K562 (cell line): Measurements from ENCODE around the gene RAMP2. TPM values are rescaled to one million over a fixed set of nuclear protein-coding genes. Genes with fewer than 3 reads are reported as not detected.

Experiments
- ARID2 ChIP-seq: fragments of 450-650 bp; IDR thresholded peaks from 2 replicates; pipeline ENCODE4 v1.6.1; 2017; ENCODE audit warnings: antibody characterized with exemption, mild to moderate bottlenecking
- CCNT2 ChIP-seq: IDR thresholded peaks from 2 replicates; pipeline ENCODE4 v1.6.1; 2011; ENCODE audit warnings: borderline replicate concordance, low read depth, mild to moderate bottlenecking, moderate library complexity, mixed read lengths, low read length; ENCODE audit not compliant: insufficient read length; ENCODE audit errors: extremely low read depth
- DACH1 ChIP-seq: fragments of 450-650 bp; IDR thresholded peaks from 2 replicates; pipeline ENCODE4 v1.6.1; 2018; ENCODE audit not compliant: partially characterized antibody
- EP300 ChIP-seq: IDR thresholded peaks from 2 replicates; pipeline ENCODE4 v1.6.1; 2012; ENCODE audit warnings: low read length, improper control_type of control experiment
- FIP1L1 ChIP-seq: fragments of 200-400 bp; formaldehyde crosslinking; IDR thresholded peaks from 2 replicates; pipeline ENCODE4 v1.6.1; 2018; ENCODE audit warnings: mild to moderate bottlenecking, low read depth, low read length; ENCODE audit not compliant: poor library complexity, severe bottlenecking
- GABPB2 ChIP-seq: fragments of 250-450 bp; sonication (Bioruptor Pico); conservative IDR thresholded peaks from 2 replicates; pipeline ENCODE4 v1.5.1; 2021; ENCODE audit warnings: mild to moderate bottlenecking
- JUN ChIP-seq, 2 experiments: sonication (generic) in 1 of 2; formaldehyde crosslinking in 1 of 2; IDR thresholded peaks; 2 replicates each; pipeline versions ENCODE4 v1.6.1 to v1.8.0; 2012 to 2022; ENCODE audit warnings: borderline replicate concordance in 2 of 2, mild to moderate bottlenecking in 2 of 2, improper control_type of control experiment in 1 of 2, low read depth in 1 of 2, low read length in 1 of 2, missing genetic modification reagents in 1 of 2
- MEF2A ChIP-seq: IDR thresholded peaks from 2 replicates; pipeline ENCODE4 v1.6.1; 2011; ENCODE audit warnings: low read depth, mild to moderate bottlenecking, low read length, moderate library complexity; ENCODE audit not compliant: control insufficient read depth
- MEIS2 ChIP-seq: fragments of 450-650 bp; IDR thresholded peaks from 2 replicates; pipeline ENCODE4 v1.6.1; 2014; ENCODE audit warnings: mild to moderate bottlenecking; ENCODE audit not compliant: partially characterized antibody
- NELFE ChIP-seq: IDR thresholded peaks from 2 replicates; pipeline ENCODE4 v1.6.1; 2011; ENCODE audit warnings: mild to moderate bottlenecking; ENCODE audit not compliant: insufficient read depth, insufficient read length
- PPARD ChIP-seq: fragments of 250-450 bp; sonication (Bioruptor Pico); IDR thresholded peaks from 2 replicates; pipeline ENCODE4 v1.8.0; 2022; ENCODE audit warnings: inconsistent platforms, mild to moderate bottlenecking, moderate library complexity
- ZNF23 ChIP-seq: fragments of 250-450 bp; sonication (Bioruptor Pico); IDR thresholded peaks from 2 replicates; pipeline ENCODE4 v1.4.0; 2020; ENCODE audit warnings: mild to moderate bottlenecking
- ZNF347 ChIP-seq: fragments of 450-650 bp; formaldehyde crosslinking; IDR thresholded peaks from 2 replicates; pipeline ENCODE4 v1.4.0; 2020; ENCODE audit warnings: low read depth, mild to moderate bottlenecking, moderate library complexity
- ZNF57 ChIP-seq: fragments of 450-650 bp; formaldehyde crosslinking; IDR thresholded peaks from 2 replicates; pipeline ENCODE4 v1.4.0; 2020; ENCODE audit warnings: mild to moderate bottlenecking, moderate library complexity
- ZSCAN29 ChIP-seq: fragments of 450-650 bp; IDR thresholded peaks from 2 replicates; pipeline ENCODE4 v1.6.1; 2017
- polyA plus RNA-seq, 8 experiments: library from polyadenylated mRNA; depleted of rRNA in 4 of 8; stranded (reverse) in 5 of 8; unstranded in 3 of 8; fragments of >200 nt; fragmentation: Nextera tagmentation in 2 of 8; fragmentation: Illumina TruSeq in 1 of 8; extraction: Ambion mirVana in 2 of 8; extraction: Trizol in 1 of 8; gene quantifications; 2 replicates each; pipeline versions ENCODE4 v1.2.1 to v1.2.3, GENCODE V29; 2011 to 2014; ENCODE audit warnings: inconsistent platforms in 1 of 8, missing spikeins in 1 of 8
- total RNA-seq, 7 experiments: library from RNA; depleted of rRNA in 6 of 7; stranded (reverse); fragments of >200 nt in 6 of 7; fragmentation: Illumina TruSeq in 2 of 7; extraction: Trizol in 2 of 7; gene quantifications; 2 replicates each; pipeline versions ENCODE4 v1.2.1 to v1.2.3, GENCODE V29; 2011 to 2021; ENCODE audit warnings: low replicate concordance in 1 of 7
- TF ChIP-seq, protein P1 (sequence below), 2 experiments: IDR thresholded peaks; 2 replicates each; pipeline ENCODE4 v1.6.1; 2011; ENCODE audit warnings: borderline replicate concordance in 1 of 2, control low read depth in 1 of 2, low read depth in 1 of 2, low read length in 1 of 2, mild to moderate bottlenecking in 1 of 2, mixed read lengths in 1 of 2, moderate library complexity in 1 of 2; ENCODE audit not compliant: insufficient read depth in 1 of 2, insufficient read length in 1 of 2, poor library complexity in 1 of 2, severe bottlenecking in 1 of 2; ENCODE audit errors: extremely low read depth in 1 of 2
- TF ChIP-seq, protein P2 (sequence below): fragments of 250-450 bp; sonication (Bioruptor Pico); IDR thresholded peaks from 2 replicates; pipeline ENCODE4 v1.4.0; 2020
- TF ChIP-seq, protein P3 (sequence below): sonication (generic); formaldehyde crosslinking; IDR thresholded peaks from 2 replicates; pipeline ENCODE4 v1.8.1; 2022; ENCODE audit warnings: missing genetic modification reagents
- TF ChIP-seq, protein P4 (sequence below): fragments of 250-450 bp; sonication (Bioruptor Pico); IDR thresholded peaks from 2 replicates; pipeline ENCODE4 v1.9.0; 2021; ENCODE audit warnings: mild to moderate bottlenecking

RAMP2 gene
- total and polyA plus RNA-seq, 9 of the 15 experiments (the other 6 are each of a cell fraction or from before 2014, with no cell fraction given) = not detected

DNA sequence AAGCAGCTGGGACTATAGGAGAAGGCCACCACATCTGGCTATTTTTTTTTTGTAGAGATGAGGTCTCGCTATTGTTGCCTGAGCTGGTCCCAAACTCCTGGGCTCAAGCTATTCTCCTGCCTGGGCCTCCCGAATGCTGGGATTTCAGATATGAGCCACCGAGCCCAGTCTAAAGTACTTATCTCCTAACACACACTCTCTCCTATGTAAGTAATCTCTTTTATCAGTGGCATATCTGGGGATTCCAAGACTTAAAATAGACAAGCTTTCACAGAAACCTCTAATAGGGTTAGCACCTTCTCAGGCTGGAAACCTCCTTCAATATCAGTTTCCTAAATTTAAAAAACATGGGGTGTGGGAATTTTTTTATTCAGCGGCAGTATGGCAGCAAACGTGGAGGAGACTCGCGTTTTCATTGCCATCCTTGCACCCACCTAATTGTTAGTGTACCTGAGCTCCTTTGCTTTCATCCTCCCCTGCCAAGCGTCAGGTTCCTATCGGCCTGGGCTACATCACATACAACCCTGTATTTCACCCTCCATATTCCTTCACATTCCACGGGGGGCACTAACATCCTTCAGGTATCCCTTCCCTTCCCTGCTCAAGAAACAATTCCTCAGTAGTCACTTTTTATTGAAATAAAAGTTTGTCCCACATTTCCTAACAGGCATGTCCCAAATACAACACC, 17.3 kb upstream of the RAMP2 start (continued):
- TF ChIP-seq, protein P1, sequence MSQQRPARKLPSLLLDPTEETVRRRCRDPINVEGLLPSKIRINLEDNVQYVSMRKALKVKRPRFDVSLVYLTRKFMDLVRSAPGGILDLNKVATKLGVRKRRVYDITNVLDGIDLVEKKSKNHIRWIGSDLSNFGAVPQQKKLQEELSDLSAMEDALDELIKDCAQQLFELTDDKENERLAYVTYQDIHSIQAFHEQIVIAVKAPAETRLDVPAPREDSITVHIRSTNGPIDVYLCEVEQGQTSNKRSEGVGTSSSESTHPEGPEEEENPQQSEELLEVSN (IDR thresholded peaks at IDR 0.05; ENCODE audit: borderline replicate concordance in 1 of 2, extremely low read depth in 1 of 2, insufficient read depth in 1 of 2, insufficient read length in 1 of 2, low read depth in 1 of 2, low read length in 1 of 2, poor library complexity in 1 of 2, severe bottlenecking in 1 of 2) = no peak
- TF ChIP-seq, protein P2, sequence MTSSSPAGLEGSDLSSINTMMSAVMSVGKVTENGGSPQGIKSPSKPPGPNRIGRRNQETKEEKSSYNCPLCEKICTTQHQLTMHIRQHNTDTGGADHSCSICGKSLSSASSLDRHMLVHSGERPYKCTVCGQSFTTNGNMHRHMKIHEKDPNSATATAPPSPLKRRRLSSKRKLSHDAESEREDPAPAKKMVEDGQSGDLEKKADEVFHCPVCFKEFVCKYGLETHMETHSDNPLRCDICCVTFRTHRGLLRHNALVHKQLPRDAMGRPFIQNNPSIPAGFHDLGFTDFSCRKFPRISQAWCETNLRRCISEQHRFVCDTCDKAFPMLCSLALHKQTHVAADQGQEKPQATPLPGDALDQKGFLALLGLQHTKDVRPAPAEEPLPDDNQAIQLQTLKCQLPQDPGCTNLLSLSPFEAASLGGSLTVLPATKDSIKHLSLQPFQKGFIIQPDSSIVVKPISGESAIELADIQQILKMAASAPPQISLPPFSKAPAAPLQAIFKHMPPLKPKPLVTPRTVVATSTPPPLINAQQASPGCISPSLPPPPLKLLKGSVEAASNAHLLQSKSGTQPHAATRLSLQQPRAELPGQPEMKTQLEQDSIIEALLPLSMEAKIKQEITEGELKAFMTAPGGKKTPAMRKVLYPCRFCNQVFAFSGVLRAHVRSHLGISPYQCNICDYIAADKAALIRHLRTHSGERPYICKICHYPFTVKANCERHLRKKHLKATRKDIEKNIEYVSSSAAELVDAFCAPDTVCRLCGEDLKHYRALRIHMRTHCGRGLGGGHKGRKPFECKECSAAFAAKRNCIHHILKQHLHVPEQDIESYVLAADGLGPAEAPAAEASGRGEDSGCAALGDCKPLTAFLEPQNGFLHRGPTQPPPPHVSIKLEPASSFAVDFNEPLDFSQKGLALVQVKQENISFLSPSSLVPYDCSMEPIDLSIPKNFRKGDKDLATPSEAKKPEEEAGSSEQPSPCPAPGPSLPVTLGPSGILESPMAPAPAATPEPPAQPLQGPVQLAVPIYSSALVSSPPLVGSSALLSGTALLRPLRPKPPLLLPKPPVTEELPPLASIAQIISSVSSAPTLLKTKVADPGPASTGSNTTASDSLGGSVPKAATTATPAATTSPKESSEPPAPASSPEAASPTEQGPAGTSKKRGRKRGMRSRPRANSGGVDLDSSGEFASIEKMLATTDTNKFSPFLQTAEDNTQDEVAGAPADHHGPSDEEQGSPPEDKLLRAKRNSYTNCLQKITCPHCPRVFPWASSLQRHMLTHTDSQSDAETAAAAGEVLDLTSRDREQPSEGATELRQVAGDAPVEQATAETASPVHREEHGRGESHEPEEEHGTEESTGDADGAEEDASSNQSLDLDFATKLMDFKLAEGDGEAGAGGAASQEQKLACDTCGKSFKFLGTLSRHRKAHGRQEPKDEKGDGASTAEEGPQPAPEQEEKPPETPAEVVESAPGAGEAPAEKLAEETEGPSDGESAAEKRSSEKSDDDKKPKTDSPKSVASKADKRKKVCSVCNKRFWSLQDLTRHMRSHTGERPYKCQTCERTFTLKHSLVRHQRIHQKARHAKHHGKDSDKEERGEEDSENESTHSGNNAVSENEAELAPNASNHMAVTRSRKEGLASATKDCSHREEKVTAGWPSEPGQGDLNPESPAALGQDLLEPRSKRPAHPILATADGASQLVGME (CRISPR knock-in tag) = no peak
- TF ChIP-seq ARID2 = no peak
- no peak for TF ChIP-seq DACH1
- no peak for TF ChIP-seq PPARD (CRISPR knock-in tag)
- TF ChIP-seq GABPB2 (CRISPR knock-in tag) = no peak
- no peak for TF ChIP-seq ZNF347 (CRISPR knock-in tag)
- TF ChIP-seq, protein P3, sequence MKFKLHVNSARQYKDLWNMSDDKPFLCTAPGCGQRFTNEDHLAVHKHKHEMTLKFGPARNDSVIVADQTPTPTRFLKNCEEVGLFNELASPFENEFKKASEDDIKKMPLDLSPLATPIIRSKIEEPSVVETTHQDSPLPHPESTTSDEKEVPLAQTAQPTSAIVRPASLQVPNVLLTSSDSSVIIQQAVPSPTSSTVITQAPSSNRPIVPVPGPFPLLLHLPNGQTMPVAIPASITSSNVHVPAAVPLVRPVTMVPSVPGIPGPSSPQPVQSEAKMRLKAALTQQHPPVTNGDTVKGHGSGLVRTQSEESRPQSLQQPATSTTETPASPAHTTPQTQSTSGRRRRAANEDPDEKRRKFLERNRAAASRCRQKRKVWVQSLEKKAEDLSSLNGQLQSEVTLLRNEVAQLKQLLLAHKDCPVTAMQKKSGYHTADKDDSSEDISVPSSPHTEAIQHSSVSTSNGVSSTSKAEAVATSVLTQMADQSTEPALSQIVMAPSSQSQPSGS (CRISPR knock-in tag) = no peak
- TF ChIP-seq CCNT2 = peak; percentile 87
- TF ChIP-seq ZNF57 = no peak
- no peak for TF ChIP-seq JUN (IDR thresholded peaks at IDR 0.05; ENCODE audit: borderline replicate concordance, low read depth, low read length)
- no peak for TF ChIP-seq JUN (CRISPR knock-in tag; IDR thresholded peaks at IDR 0.05; ENCODE audit: borderline replicate concordance)
- TF ChIP-seq ZNF23 (CRISPR knock-in tag) = no peak
- no peak for TF ChIP-seq NELFE
- TF ChIP-seq, protein P4, sequence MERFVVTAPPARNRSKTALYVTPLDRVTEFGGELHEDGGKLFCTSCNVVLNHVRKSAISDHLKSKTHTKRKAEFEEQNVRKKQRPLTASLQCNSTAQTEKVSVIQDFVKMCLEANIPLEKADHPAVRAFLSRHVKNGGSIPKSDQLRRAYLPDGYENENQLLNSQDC = no peak
- no peak for TF ChIP-seq ZSCAN29
- TF ChIP-seq FIP1L1 = no peak
- peak; percentile 86 for TF ChIP-seq MEF2A
- TF ChIP-seq MEIS2 = peak; percentile 35
- TF ChIP-seq EP300 = peak; percentile 92
